ENCODE measurements around the gene PCARE.

DNA sequence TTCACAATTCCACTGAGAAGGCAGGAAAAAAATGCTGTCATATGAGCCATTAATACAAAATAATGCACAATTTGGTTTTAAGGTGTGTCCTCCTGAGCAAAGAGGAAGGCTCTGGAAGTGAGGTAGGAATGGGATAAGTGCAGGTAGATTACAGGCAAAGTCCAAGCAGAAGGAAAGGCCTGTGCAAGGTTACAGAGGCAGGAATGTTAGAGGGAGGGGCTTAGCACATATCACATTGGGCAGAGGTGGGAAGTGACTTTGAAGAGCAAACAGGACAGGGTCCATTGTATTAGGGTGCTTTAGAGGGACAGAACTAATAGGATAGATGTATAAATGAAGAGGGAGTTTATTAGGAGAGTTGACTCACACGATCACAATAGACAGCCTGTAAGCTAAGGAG lies 26.2 kb upstream of the PCARE start:
- TF ChIP-seq, protein P1, sequence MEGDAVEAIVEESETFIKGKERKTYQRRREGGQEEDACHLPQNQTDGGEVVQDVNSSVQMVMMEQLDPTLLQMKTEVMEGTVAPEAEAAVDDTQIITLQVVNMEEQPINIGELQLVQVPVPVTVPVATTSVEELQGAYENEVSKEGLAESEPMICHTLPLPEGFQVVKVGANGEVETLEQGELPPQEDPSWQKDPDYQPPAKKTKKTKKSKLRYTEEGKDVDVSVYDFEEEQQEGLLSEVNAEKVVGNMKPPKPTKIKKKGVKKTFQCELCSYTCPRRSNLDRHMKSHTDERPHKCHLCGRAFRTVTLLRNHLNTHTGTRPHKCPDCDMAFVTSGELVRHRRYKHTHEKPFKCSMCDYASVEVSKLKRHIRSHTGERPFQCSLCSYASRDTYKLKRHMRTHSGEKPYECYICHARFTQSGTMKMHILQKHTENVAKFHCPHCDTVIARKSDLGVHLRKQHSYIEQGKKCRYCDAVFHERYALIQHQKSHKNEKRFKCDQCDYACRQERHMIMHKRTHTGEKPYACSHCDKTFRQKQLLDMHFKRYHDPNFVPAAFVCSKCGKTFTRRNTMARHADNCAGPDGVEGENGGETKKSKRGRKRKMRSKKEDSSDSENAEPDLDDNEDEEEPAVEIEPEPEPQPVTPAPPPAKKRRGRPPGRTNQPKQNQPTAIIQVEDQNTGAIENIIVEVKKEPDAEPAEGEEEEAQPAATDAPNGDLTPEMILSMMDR (IDR thresholded peaks at IDR 0.05): no peak
- TF ChIP-seq POLR2A (IDR thresholded peaks at IDR 0.05): no peak
